ENCODE results near the gene RBCK1.
"Not testable (repeated sequence)": the region's sequence is repeated elsewhere in the genome, so short reads cannot be mapped to it uniquely, and the experiment has no call there.

Gene RBCK1

DNA sequence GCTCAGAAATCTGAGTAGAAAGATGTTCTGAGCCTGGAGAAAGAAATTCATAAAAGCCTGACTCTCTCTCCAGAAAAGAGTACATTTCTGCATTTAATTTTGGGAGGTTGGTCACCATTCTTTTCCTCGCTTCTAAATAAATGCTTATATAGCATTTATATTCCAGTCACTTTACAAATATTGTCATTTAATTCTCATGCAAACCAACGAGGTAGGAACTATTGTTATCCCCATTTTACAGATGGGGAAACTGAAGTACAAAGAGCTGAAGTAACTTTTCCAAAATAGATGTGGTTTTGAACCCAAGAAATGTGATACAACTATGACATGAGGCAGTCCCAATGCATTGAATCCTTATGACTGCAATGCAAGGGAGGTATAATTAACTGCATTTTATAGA lies 32.0 kb upstream of the RBCK1 start:
- Histone ChIP-seq H3K36me3 (no peaks in the 10 kb centered on the region), H3K27me3 (no peaks in the 10 kb centered on the region), H3K4me1 (no peaks in the 10 kb centered on the region), H3K4me3 (ENCODE audit: low read depth, low read length) (no peak overlapping the region), H3K9me3 (no peaks in the 10 kb centered on the region)
- DNase-seq = no peak
- TF ChIP-seq, protein P1, sequence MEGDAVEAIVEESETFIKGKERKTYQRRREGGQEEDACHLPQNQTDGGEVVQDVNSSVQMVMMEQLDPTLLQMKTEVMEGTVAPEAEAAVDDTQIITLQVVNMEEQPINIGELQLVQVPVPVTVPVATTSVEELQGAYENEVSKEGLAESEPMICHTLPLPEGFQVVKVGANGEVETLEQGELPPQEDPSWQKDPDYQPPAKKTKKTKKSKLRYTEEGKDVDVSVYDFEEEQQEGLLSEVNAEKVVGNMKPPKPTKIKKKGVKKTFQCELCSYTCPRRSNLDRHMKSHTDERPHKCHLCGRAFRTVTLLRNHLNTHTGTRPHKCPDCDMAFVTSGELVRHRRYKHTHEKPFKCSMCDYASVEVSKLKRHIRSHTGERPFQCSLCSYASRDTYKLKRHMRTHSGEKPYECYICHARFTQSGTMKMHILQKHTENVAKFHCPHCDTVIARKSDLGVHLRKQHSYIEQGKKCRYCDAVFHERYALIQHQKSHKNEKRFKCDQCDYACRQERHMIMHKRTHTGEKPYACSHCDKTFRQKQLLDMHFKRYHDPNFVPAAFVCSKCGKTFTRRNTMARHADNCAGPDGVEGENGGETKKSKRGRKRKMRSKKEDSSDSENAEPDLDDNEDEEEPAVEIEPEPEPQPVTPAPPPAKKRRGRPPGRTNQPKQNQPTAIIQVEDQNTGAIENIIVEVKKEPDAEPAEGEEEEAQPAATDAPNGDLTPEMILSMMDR (IDR thresholded peaks at IDR 0.05; ENCODE audit: low read depth, low read length) = no peak

DNA sequence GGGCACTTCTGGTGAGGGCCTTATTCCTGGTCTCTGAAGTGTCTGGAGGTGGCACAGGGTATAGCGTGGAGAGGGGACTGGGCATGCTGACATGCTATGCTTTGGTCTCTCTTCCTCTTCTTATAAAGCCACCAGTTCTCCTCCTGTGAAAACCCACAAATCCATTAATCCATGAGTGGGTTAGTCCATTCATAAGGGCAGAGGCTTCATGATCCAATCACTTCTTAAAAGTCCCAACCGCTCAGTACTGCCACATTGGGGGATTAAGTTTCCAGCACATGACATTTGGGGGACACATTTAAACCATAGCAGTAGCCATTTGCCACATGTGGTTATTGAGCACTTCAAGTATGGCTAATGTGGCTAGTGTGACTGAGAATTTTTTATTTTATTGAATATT lies 31.3 kb upstream of the RBCK1 start:
- Histone ChIP-seq H3K4me3 (ENCODE audit: low read depth, low read length) (no peak overlapping the region), H3K27me3 (no peaks in the 10 kb centered on the region), H3K36me3 (no peaks in the 10 kb centered on the region), H3K9me3 (no peaks in the 10 kb centered on the region), H3K4me1 (no peaks in the 10 kb centered on the region)
- DNase-seq = no peak
- TF ChIP-seq, protein P1 (IDR thresholded peaks at IDR 0.05; ENCODE audit: low read depth, low read length) = no peak

DNA sequence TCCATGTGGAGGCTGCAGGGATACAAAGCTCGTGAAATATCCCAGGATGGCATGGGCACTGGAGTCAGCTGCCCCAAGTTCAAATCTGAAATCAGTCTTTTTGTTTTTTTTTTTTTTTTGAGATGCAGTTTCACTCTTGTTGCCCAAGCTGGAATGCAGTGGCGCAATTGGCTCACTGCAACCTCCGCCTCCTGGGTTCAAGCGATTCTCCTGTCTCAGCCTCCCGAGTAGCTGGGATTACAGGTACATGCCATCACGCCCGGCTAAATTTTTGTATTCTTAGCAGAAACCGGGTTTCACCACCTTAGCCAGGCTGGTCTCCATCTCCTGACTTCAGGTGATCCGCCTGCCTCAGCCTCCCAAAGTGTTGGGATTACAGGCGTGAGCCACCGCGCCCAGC lies 30.5 kb upstream of the RBCK1 start:
- DNase-seq; H3K4me1 ChIP-seq; H3K4me3 ChIP-seq (ENCODE audit: low read depth, low read length); H3K36me3 ChIP-seq; H3K27me3 ChIP-seq; H3K9me3 ChIP-seq: not testable (repeated sequence)

DNA sequence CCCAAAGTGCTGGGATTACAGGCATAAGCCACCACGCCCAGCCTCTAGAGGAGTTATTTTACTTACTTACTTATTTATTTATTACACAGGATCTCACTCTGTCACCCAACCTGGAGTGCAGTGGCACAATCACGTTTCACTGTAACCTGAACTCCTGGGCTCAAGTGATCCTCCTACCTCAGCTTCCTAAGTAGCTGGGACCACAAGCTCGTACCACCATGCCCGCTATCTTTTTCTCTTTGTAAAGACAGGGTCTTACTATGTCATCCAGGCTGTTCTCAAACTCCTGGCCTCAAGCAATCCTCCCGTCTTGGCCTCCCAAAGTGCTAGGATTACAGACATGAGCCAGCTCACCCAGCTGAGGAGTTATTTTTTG lies 29.1 kb upstream of the RBCK1 start:
- Histone ChIP-seq H3K27me3 (no peaks in the 10 kb centered on the region), H3K9me3 (no peaks in the 10 kb centered on the region), H3K4me3 (ENCODE audit: low read depth, low read length) (no peak overlapping the region), H3K4me1 (no peaks in the 10 kb centered on the region), H3K36me3 (no peaks in the 10 kb centered on the region)
- no peak for DNase-seq
- TF ChIP-seq, protein P1 (IDR thresholded peaks at IDR 0.05; ENCODE audit: low read depth, low read length) = no peak

DNA sequence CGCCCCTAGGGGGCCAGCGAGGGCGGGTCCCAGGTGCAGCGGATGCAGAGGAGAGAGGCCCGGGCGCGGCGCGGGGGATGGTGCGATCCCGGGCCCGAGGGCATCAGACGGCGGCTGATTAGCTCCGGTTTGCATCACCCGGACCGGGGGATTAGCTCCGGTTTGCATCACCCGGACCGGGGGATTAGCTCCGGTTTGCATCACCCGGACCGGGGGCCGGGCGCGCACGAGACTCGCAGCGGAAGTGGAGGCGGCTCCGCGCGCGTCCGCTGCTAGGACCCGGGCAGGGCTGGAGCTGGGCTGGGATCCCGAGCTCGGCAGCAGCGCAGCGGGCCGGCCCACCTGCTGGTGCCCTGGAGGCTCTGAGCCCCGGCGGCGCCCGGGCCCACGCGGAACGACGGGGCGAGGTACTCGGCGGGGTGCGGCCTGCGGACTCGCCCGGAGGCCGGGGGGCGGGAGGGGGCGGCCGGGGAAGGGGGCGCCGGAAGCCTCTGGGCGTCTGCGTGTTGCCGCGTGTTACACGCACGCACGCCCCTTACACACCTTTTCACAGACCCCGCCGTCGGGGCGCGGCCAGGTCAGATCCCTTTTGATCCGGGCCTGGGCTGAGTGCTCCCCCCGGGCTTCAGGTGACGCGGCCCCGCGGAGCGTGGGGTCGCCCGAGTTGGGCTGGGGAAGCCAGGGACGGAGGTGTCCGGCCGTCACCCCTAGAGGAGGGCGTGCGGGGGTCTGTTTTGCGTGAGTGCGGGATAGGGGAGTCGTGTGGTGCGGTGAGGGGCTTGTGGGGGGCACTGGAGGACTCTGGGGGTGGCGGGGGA lies 27.1 kb upstream of the RBCK1 start:
- TF ChIP-seq, protein P1 (IDR thresholded peaks at IDR 0.05; ENCODE audit: low read depth, low read length) = no peak
- peak; percentile 61 for DNase-seq
- Histone ChIP-seq H3K36me3 (no peaks in the 10 kb centered on the region), H3K9me3 (no peaks in the 10 kb centered on the region), H3K4me1 (no peaks in the 10 kb centered on the region), H3K27me3 (no peaks in the 10 kb centered on the region), H3K4me3 (ENCODE audit: low read depth, low read length) (peak overlapping the region; percentile 64)

DNA sequence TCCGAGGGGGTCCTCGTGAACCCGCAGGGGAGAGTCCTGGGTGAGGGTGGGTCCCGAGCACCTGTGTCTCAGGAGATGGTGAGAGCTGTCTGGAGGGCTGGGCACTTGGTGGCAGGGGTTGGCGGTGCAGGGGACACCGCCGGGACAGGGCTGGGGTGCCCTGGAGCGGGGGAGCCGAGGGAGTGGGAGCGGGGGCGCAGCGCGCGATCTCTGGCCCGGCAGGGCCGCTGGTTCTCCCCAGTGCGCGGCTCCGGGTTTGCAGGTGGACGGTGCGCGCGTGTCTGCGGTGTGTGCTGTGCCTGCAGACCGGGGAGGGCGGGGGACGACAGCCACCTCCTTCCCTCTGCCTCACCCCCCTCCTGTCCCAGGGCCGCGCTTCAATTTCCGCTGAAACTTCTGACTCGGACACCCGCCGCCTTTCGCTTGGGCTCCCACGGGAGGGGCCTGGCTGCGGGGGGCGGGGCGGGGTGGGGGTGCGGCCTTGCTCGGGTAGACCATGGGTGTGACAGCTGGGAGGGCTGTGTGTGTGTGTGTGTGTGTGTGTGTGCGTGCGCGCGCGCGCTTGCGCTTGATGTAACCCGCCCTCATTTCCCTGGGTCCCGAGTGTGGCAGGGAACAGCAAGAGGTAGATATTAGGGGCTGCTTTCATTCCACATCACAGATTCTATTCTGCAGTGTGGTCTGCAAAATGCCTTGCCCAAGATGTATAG lies 26.4 kb upstream of the RBCK1 start:
- no peaks in the 10 kb centered on the region for H3K27me3 ChIP-seq
- TF ChIP-seq, protein P1 (IDR thresholded peaks at IDR 0.05; ENCODE audit: low read depth, low read length) = no peak
- H3K9me3 ChIP-seq = no peaks in the 10 kb centered on the region
- H3K4me3 ChIP-seq (ENCODE audit: low read depth, low read length) = peak overlapping the region; percentile 64
- H3K4me1 ChIP-seq = no peaks in the 10 kb centered on the region
- peak; percentile 56 for DNase-seq
- H3K36me3 ChIP-seq = no peaks in the 10 kb centered on the region
